KMS-11 (cell line): Measurements from ENCODE around the gene MRPL4.
A peak's percentile ranks its signal among the peaks of the same experiment; 100 is the strongest.

Experiments
- H2AFZ ChIP-seq: fragments of 200-600 bp; sonication (generic); 2 replicates; pipeline ENCODE4 v1.6.1; 2016; ENCODE audit warnings: antibody characterized with exemption, mixed run types, low read depth
- H3K27ac ChIP-seq: fragments of 200-600 bp; sonication (generic); 2 replicates; pipeline ENCODE4 v1.6.1; 2016; ENCODE audit warnings: mild to moderate bottlenecking, mixed run types
- H3K27me3 ChIP-seq: fragments of 200-600 bp; sonication (generic); 2 replicates; pipeline ENCODE4 v1.6.1; 2017; ENCODE audit warnings: mild to moderate bottlenecking, low read depth, mixed run types, moderate library complexity; ENCODE audit not compliant: insufficient read depth
- H3K36me3 ChIP-seq: fragments of 200-600 bp; sonication (generic); 2 replicates; pipeline ENCODE4 v1.6.1; 2017; ENCODE audit warnings: mild to moderate bottlenecking, mixed run types; ENCODE audit not compliant: insufficient read depth
- H3K4me1 ChIP-seq: fragments of 200-600 bp; sonication (generic); 2 replicates; pipeline ENCODE4 v1.6.1; 2016; ENCODE audit warnings: mild to moderate bottlenecking, low read depth, mixed run types; ENCODE audit not compliant: poor library complexity, severe bottlenecking
- H3K4me2 ChIP-seq: fragments of 200-600 bp; sonication (generic); 2 replicates; pipeline ENCODE4 v1.7.0; 2016; ENCODE audit warnings: mild to moderate bottlenecking, mixed run types
- H3K4me3 ChIP-seq: fragments of 200-600 bp; sonication (generic); IDR thresholded peaks from 2 replicates; pipeline ENCODE4 v1.6.1; 2017; ENCODE audit warnings: low read depth, low read length, mixed read lengths; ENCODE audit not compliant: insufficient read depth
- H3K79me2 ChIP-seq: fragments of 200-600 bp; sonication (generic); 2 replicates; pipeline ENCODE4 v1.6.1; 2016; ENCODE audit warnings: low read depth, mixed run types; ENCODE audit not compliant: insufficient read depth
- H3K9ac ChIP-seq: fragments of 200-600 bp; sonication (generic); 2 replicates; pipeline ENCODE4 v1.6.1; 2016; ENCODE audit warnings: mild to moderate bottlenecking, mixed run types
- H4K20me1 ChIP-seq: fragments of 200-600 bp; sonication (generic); 2 replicates; pipeline ENCODE4 v1.6.1; 2016; ENCODE audit warnings: mild to moderate bottlenecking, mixed run types; ENCODE audit not compliant: insufficient read depth
- TF ChIP-seq, protein P1 (sequence below): fragments of 200-600 bp; sonication (generic); conservative IDR thresholded peaks from 2 replicates; pipeline ENCODE4 v1.6.1; 2017; ENCODE audit warnings: low read depth, mild to moderate bottlenecking, antibody characterized with exemption, low read length, moderate library complexity, mixed read lengths

Gene MRPL4

DNA sequence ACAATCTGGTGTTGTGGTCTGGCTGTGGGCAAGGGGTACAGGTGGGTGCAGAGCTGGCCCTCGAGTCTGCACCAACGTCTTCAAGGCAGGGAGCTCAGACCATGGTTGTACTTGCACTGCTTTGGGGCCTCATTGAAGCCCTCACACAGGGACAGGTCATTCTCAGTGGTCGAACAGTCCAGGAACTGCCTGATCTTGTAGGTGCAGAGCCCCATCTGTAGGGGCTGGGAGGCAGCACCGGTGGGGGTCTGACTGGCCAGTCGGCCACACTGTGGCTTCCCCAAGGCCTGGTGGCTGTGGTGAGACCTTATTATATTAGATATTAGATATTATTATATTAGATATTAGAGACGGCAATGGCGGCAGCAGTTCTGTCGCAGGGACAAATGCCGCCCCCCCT is 34.9 kb upstream of the MRPL4 start:
- no peaks in the 10 kb centered on the region for H3K36me3 ChIP-seq
- no peak overlapping the region for H3K9ac ChIP-seq
- no peaks in the 10 kb centered on the region for H4K20me1 ChIP-seq
- no peak overlapping the region for H3K4me3 ChIP-seq
- H3K27ac ChIP-seq: no peak overlapping the region
- H3K27me3 ChIP-seq: no peaks in the 10 kb centered on the region
- H3K4me2 ChIP-seq: no peak overlapping the region
- TF ChIP-seq, protein P1, sequence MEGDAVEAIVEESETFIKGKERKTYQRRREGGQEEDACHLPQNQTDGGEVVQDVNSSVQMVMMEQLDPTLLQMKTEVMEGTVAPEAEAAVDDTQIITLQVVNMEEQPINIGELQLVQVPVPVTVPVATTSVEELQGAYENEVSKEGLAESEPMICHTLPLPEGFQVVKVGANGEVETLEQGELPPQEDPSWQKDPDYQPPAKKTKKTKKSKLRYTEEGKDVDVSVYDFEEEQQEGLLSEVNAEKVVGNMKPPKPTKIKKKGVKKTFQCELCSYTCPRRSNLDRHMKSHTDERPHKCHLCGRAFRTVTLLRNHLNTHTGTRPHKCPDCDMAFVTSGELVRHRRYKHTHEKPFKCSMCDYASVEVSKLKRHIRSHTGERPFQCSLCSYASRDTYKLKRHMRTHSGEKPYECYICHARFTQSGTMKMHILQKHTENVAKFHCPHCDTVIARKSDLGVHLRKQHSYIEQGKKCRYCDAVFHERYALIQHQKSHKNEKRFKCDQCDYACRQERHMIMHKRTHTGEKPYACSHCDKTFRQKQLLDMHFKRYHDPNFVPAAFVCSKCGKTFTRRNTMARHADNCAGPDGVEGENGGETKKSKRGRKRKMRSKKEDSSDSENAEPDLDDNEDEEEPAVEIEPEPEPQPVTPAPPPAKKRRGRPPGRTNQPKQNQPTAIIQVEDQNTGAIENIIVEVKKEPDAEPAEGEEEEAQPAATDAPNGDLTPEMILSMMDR: no peak
- no peak overlapping the region for H2AFZ ChIP-seq
- H3K4me1 ChIP-seq: peaks cover 49% of the 10 kb centered on the region
- H3K79me2 ChIP-seq: peaks cover 8% of the 10 kb centered on the region; the same call in 1 of the 2 replicates

DNA sequence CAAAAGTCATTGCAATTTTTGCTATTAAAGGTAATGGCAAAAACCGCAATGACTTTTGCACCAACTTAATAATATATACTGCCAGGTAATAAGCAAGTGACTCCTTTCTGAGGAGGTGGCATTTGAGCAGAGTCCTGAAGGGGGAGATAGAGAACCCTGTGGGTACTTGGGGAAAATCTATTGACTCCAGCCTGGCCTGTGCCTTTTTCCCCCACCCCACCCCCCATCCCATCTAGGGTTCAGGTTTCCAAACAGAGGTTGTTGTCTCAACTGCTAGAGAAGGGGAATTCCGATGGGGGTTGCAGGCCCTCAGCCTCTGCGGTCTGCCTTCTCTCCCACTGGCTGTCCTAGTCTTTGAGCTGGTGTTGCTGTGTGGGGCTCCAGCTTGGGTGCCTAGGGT is 32.3 kb upstream of the MRPL4 start:
- H3K27me3 ChIP-seq: no peaks in the 10 kb centered on the region
- no peaks in the 10 kb centered on the region for H4K20me1 ChIP-seq
- H3K9ac ChIP-seq: peak overlapping the region; percentile 68; the same call in 1 of the 2 replicates
- H3K4me1 ChIP-seq: peaks cover 75% of the 10 kb centered on the region
- peak overlapping the region; percentile 97 for H3K27ac ChIP-seq
- no peaks in the 10 kb centered on the region for H3K36me3 ChIP-seq
- H3K4me2 ChIP-seq: peak overlapping the region; percentile 98; the same call in 1 of the 2 replicates
- H3K79me2 ChIP-seq: peaks cover 14% of the 10 kb centered on the region; the same call in 1 of the 2 replicates
- H2AFZ ChIP-seq: no peak overlapping the region
- TF ChIP-seq, protein P1: peak; percentile 74
- H3K4me3 ChIP-seq: no peak overlapping the region

DNA sequence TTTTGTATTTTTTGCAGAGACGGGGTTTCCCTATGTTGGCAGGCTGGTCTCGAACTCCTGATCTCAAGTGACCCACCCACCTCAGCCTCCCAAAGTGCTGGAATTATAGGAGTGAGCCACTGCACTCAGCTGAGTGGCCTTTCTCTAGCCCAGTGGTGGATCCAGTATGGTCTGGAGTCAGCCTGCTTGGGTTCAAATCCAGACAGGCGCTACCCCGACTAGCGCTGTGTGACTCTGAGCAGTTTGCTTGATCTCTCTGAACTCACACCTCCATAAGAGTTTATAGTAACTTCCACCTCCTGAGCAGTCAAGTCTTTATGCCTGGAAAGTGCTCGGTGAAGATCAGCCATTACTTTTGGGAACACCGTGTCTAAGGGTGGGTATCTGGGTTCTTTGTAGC is 31.3 kb upstream of the MRPL4 start:
- H3K4me3 ChIP-seq: no peak overlapping the region
- TF ChIP-seq, protein P1: no peak
- no peaks in the 10 kb centered on the region for H3K36me3 ChIP-seq
- H3K4me2 ChIP-seq: peak overlapping the region; percentile 98
- H2AFZ ChIP-seq: no peak overlapping the region
- peaks cover 85% of the 10 kb centered on the region for H3K4me1 ChIP-seq
- H3K27me3 ChIP-seq: no peaks in the 10 kb centered on the region
- peak overlapping the region; percentile 97 for H3K27ac ChIP-seq
- peaks cover 24% of the 10 kb centered on the region; the same call in 1 of the 2 replicates for H3K79me2 ChIP-seq
- H4K20me1 ChIP-seq: no peaks in the 10 kb centered on the region
- H3K9ac ChIP-seq: peak overlapping the region; percentile 68; the same call in 1 of the 2 replicates

DNA sequence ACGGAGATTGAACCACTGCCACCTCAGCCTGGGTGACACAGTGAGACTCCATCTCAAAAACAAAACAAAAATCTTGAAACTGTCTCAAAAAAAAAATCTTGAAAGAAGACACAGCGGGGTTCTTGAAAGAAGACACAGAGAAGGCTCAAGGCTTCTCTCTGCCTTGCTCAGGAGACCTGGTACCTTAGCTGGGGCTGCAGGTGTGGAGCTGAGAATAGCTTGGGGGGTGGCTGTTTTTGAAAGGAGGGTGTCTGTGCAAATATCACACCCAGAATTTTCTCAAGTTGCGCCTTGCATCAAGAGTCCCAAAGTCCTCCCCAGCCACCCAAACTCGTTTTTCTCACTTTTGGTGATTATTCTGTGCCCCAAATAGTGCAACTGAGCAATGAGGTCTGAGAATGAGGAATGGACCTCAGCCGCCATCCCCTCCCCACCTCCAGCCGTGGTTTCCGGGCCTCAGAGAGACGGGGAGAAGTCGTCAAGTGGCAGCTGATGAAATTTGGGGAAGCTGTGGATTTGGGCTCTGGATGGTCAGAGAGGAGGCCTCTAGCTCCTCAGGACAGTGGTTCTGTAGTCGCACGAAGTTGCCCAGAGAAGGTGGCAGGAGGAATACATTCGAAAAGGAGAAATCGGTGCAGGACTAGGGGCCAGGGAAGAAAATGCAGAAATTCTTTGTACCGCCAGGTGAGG is 29.7 kb upstream of the MRPL4 start:
- Histone ChIP-seq H4K20me1 (no peaks in the 10 kb centered on the region), H3K36me3 (no peaks in the 10 kb centered on the region), H3K4me3 (no peak overlapping the region), H3K9ac (peak overlapping the region; percentile 68), H3K4me1 (peaks cover 86% of the 10 kb centered on the region), H3K4me2 (peak overlapping the region; percentile 98), H3K27ac (peak overlapping the region; percentile 97), H2AFZ (peak overlapping the region; percentile 62), H3K27me3 (no peaks in the 10 kb centered on the region), H3K79me2 (peaks cover 30% of the 10 kb centered on the region; the same call in 1 of the 2 replicates)
- TF ChIP-seq, protein P1: no peak
